ENCODE measurements around the gene AQP12A.

The AQP12A gene

GRCh38 chr2:240705204-240705791, 13.6 kb downstream of the AQP12A start:
- H4K20me1 ChIP-seq (ENCODE audit: insufficient read depth), result no peaks in the 10 kb centered on the region
- H3K27ac ChIP-seq, result no peak overlapping the region
- no peaks in the 10 kb centered on the region for H3K79me2 ChIP-seq (ENCODE audit: insufficient read depth, low read depth)
- H3K36me3 ChIP-seq (ENCODE audit: insufficient read depth), result no peaks in the 10 kb centered on the region
- H2AFZ ChIP-seq (ENCODE audit: low read depth), result no peak overlapping the region
- no peaks in the 10 kb centered on the region for H3K4me1 ChIP-seq (ENCODE audit: low read depth, poor library complexity, severe bottlenecking)
- H3K9ac ChIP-seq, result no peak overlapping the region
- no peak overlapping the region for H3K4me3 ChIP-seq (IDR thresholded peaks at IDR 0.05; ENCODE audit: insufficient read depth, low read depth, low read length)
- H3K4me2 ChIP-seq, result no peak overlapping the region
- peaks cover 38% of the 10 kb centered on the region for H3K27me3 ChIP-seq (ENCODE audit: insufficient read depth, low read depth)
- no peak for TF ChIP-seq CTCF (conservative IDR thresholded peaks at IDR 0.05; ENCODE audit: low read depth, low read length)

- H3K9ac ChIP-seq, result no peak overlapping the region
- TF ChIP-seq CTCF (conservative IDR thresholded peaks at IDR 0.05; ENCODE audit: low read depth, low read length), result no peak
- no peaks in the 10 kb centered on the region for H3K4me1 ChIP-seq (ENCODE audit: low read depth, poor library complexity, severe bottlenecking)
- H4K20me1 ChIP-seq (ENCODE audit: insufficient read depth), result no peaks in the 10 kb centered on the region
- peaks cover 43% of the 10 kb centered on the region for H3K27me3 ChIP-seq (ENCODE audit: insufficient read depth, low read depth)
- H3K4me3 ChIP-seq (IDR thresholded peaks at IDR 0.05; ENCODE audit: insufficient read depth, low read depth, low read length), result no peak overlapping the region
- H3K4me2 ChIP-seq, result no peak overlapping the region
- no peak overlapping the region for H2AFZ ChIP-seq (ENCODE audit: low read depth)
- H3K79me2 ChIP-seq (ENCODE audit: insufficient read depth, low read depth), result no peaks in the 10 kb centered on the region
- H3K36me3 ChIP-seq (ENCODE audit: insufficient read depth), result no peaks in the 10 kb centered on the region
- no peak overlapping the region for H3K27ac ChIP-seq
Observed at GRCh38 chr2:240707043-240707756, 15.5 kb downstream of the AQP12A start.

- Histone ChIP-seq H3K36me3 (ENCODE audit: insufficient read depth) (no peaks in the 10 kb centered on the region), H3K4me3 (IDR thresholded peaks at IDR 0.05; ENCODE audit: insufficient read depth, low read depth, low read length) (no peak overlapping the region), H3K27ac (no peak overlapping the region), H3K79me2 (ENCODE audit: insufficient read depth, low read depth) (no peaks in the 10 kb centered on the region), H3K9ac (no peak overlapping the region), H3K4me2 (no peak overlapping the region), H3K27me3 (ENCODE audit: insufficient read depth, low read depth) (peaks cover 47% of the 10 kb centered on the region), H3K4me1 (ENCODE audit: low read depth, poor library complexity, severe bottlenecking) (no peaks in the 10 kb centered on the region), H2AFZ (ENCODE audit: low read depth) (no peak overlapping the region), H4K20me1 (ENCODE audit: insufficient read depth) (no peaks in the 10 kb centered on the region)
- TF ChIP-seq CTCF (conservative IDR thresholded peaks at IDR 0.05; ENCODE audit: low read depth, low read length), result no peak
Observed at GRCh38 chr2:240707821-240708220, 16.2 kb downstream of the AQP12A start.

GRCh38 chr2:240708457-240708856, 16.8 kb downstream of the AQP12A start:
- no peak for TF ChIP-seq CTCF (conservative IDR thresholded peaks at IDR 0.05; ENCODE audit: low read depth, low read length)
- H3K27ac ChIP-seq, result no peak overlapping the region
- no peaks in the 10 kb centered on the region for H3K4me1 ChIP-seq (ENCODE audit: low read depth, poor library complexity, severe bottlenecking)
- H4K20me1 ChIP-seq (ENCODE audit: insufficient read depth), result no peaks in the 10 kb centered on the region
- peaks cover 48% of the 10 kb centered on the region for H3K27me3 ChIP-seq (ENCODE audit: insufficient read depth, low read depth)
- no peak overlapping the region for H2AFZ ChIP-seq (ENCODE audit: low read depth)
- H3K4me2 ChIP-seq, result no peak overlapping the region
- H3K36me3 ChIP-seq (ENCODE audit: insufficient read depth), result no peaks in the 10 kb centered on the region
- H3K79me2 ChIP-seq (ENCODE audit: insufficient read depth, low read depth), result no peaks in the 10 kb centered on the region
- no peak overlapping the region for H3K9ac ChIP-seq
- H3K4me3 ChIP-seq (IDR thresholded peaks at IDR 0.05; ENCODE audit: insufficient read depth, low read depth, low read length), result no peak overlapping the region
